ENCODE data around the gene OR10V1.

GRCh38 chr11:59678118-59678812 is 35.4 kb downstream of the OR10V1 start:
- no peak for TF ChIP-seq CTCF (IDR thresholded peaks at IDR 0.05; ENCODE audit: low read depth, low read length, missing input control)
- TF ChIP-seq MAX (IDR thresholded peaks at IDR 0.05): no peak
- TF ChIP-seq RXRA (IDR thresholded peaks at IDR 0.05): no peak
